Mononuclear cell (primary cell): ENCODE measurements around the gene TMEM44. TPM values are rescaled to one million over a fixed set of nuclear protein-coding genes. Genes with fewer than 3 reads are reported as not detected.

Source experiments
- H3K27me3 ChIP-seq: 2 replicates; pipeline ENCODE4 v1.6.0; 2011; ENCODE audit warnings: low read length, control low read depth; ENCODE audit not compliant: insufficient read depth
- H3K4me1 ChIP-seq: 2 replicates; pipeline ENCODE4 v1.5.1; 2011; ENCODE audit warnings: mild to moderate bottlenecking, low read length, control low read depth; ENCODE audit not compliant: insufficient read depth
- H3K4me3 ChIP-seq: 2 replicates; pipeline ENCODE4 v1.5.1; 2011; ENCODE audit warnings: mild to moderate bottlenecking, low read length, moderate library complexity
- H3K9me3 ChIP-seq: 2 replicates; pipeline ENCODE4 v1.5.1; 2011; ENCODE audit warnings: low read depth, mild to moderate bottlenecking, control low read depth, low read length
- total RNA-seq: library from RNA; depleted of rRNA; stranded (reverse); fragments of >200 nt; gene quantifications from one replicate; pipeline ENCODE4 v1.2.3, GENCODE V29; 2012

The TMEM44 gene
- total RNA-seq: 0.21 TPM

- H3K9me3 ChIP-seq: no peaks in the 10 kb centered on the region
- H3K4me1 ChIP-seq: peaks cover 9% of the 10 kb centered on the region
- peak within 1 kb of the TSS; percentile 42 for H3K4me3 ChIP-seq
- no peaks in the 10 kb centered on the region for H3K27me3 ChIP-seq
These were observed at the start of gene TMEM44 for GRCh38 chr3:194633349-194634004. TMEM44 (minus strand) TSS chr3:194633419; CDS start chr3:194633215, 204 bp downstream.

GRCh38 chr3:194682694-194683310, 49.6 kb upstream of the TMEM44 start:
- no peak overlapping the region for H3K4me3 ChIP-seq

GRCh38 chr3:194682189-194682693, 49.0 kb upstream of the TMEM44 start:
- H3K4me3 ChIP-seq: no peak overlapping the region
- H3K9me3 ChIP-seq: no peaks in the 10 kb centered on the region
- H3K27me3 ChIP-seq: no peaks in the 10 kb centered on the region
- peaks cover 41% of the 10 kb centered on the region for H3K4me1 ChIP-seq

More at GRCh38 chr3:194682694-194683310, 49.6 kb upstream of the TMEM44 start:
- Histone ChIP-seq H3K27me3 (no peaks in the 10 kb centered on the region), H3K9me3 (no peaks in the 10 kb centered on the region), H3K4me1 (peaks cover 44% of the 10 kb centered on the region)

- peaks cover 29% of the 10 kb centered on the region for H3K4me1 ChIP-seq
- H3K9me3 ChIP-seq: no peaks in the 10 kb centered on the region
These were observed 47.8 kb upstream of the TMEM44 start for GRCh38 chr3:194680888-194681615.

GRCh38 chr3:194676471-194676870, 43.3 kb upstream of the TMEM44 start:
- Histone ChIP-seq H3K27me3 (no peaks in the 10 kb centered on the region), H3K4me1 (peaks cover 7% of the 10 kb centered on the region), H3K9me3 (no peaks in the 10 kb centered on the region), H3K4me3 (no peak overlapping the region)

More at GRCh38 chr3:194680888-194681615, 47.8 kb upstream of the TMEM44 start:
- H3K27me3 ChIP-seq: no peaks in the 10 kb centered on the region
- no peak overlapping the region for H3K4me3 ChIP-seq

GRCh38 chr3:194675680-194676079, 42.5 kb upstream of the TMEM44 start:
- no peaks in the 10 kb centered on the region for H3K27me3 ChIP-seq
- no peak overlapping the region for H3K4me3 ChIP-seq
- H3K4me1 ChIP-seq: peaks cover 15% of the 10 kb centered on the region
- H3K9me3 ChIP-seq: no peaks in the 10 kb centered on the region

- Histone ChIP-seq H3K27me3 (no peaks in the 10 kb centered on the region), H3K4me3 (no peak overlapping the region), H3K9me3 (no peaks in the 10 kb centered on the region), H3K4me1 (peaks cover 17% of the 10 kb centered on the region)
These were observed 41.9 kb upstream of the TMEM44 start for GRCh38 chr3:194675081-194675640.

GRCh38 chr3:194673761-194674160, 40.5 kb upstream of the TMEM44 start:
- no peaks in the 10 kb centered on the region for H3K27me3 ChIP-seq
- peaks cover 25% of the 10 kb centered on the region for H3K4me1 ChIP-seq
- no peak overlapping the region for H3K4me3 ChIP-seq
- H3K9me3 ChIP-seq: no peaks in the 10 kb centered on the region

- Histone ChIP-seq H3K4me1 (peaks cover 25% of the 10 kb centered on the region), H3K4me3 (peak overlapping the region; percentile 99), H3K9me3 (no peaks in the 10 kb centered on the region), H3K27me3 (no peaks in the 10 kb centered on the region)
These were observed 39.7 kb upstream of the TMEM44 start for GRCh38 chr3:194672876-194673275.

- H3K9me3 ChIP-seq: no peaks in the 10 kb centered on the region
- H3K27me3 ChIP-seq: no peaks in the 10 kb centered on the region
- H3K4me3 ChIP-seq: peak within 1 kb of the TSS; percentile 99
- H3K4me1 ChIP-seq: peaks cover 25% of the 10 kb centered on the region
These were observed 38.9 kb upstream of the TMEM44 start, which contains the start of gene LSG1 for GRCh38 chr3:194671900-194672808. LSG1 (minus strand) TSS chr3:194672191; CDS start chr3:194672162, 29 bp downstream.

GRCh38 chr3:194671511-194671899, 38.3 kb upstream of the TMEM44 start:
- Histone ChIP-seq H3K4me1 (peaks cover 25% of the 10 kb centered on the region), H3K9me3 (no peaks in the 10 kb centered on the region), H3K27me3 (no peaks in the 10 kb centered on the region), H3K4me3 (peak overlapping the region; percentile 99)

- Histone ChIP-seq H3K27me3 (no peaks in the 10 kb centered on the region), H3K9me3 (no peaks in the 10 kb centered on the region), H3K4me3 (no peak overlapping the region), H3K4me1 (peaks cover 20% of the 10 kb centered on the region)
These were observed 34.1 kb upstream of the TMEM44 start for GRCh38 chr3:194667363-194667762.

GRCh38 chr3:194664857-194665256, 31.6 kb upstream of the TMEM44 start:
- no peaks in the 10 kb centered on the region for H3K27me3 ChIP-seq
- H3K4me1 ChIP-seq: peaks cover 15% of the 10 kb centered on the region
- H3K9me3 ChIP-seq: no peaks in the 10 kb centered on the region
- H3K4me3 ChIP-seq: no peak overlapping the region

GRCh38 chr3:194661946-194662345, 28.7 kb upstream of the TMEM44 start:
- Histone ChIP-seq H3K27me3 (no peaks in the 10 kb centered on the region), H3K9me3 (no peaks in the 10 kb centered on the region), H3K4me1 (peaks cover 9% of the 10 kb centered on the region), H3K4me3 (no peak overlapping the region)
